HG02840 (cell line): ENCODE results near the gene RBM23.
"Not testable (repeated sequence)": the region's sequence is repeated elsewhere in the genome, so short reads cannot be mapped to it uniquely, and the experiment has no call there.

Experiments
- ATAC-seq: cut with Tn5 transposase; IDR thresholded peaks from one replicate; pipeline ENCODE4 v1.9.1; 2021; ENCODE audit warnings: mild to moderate bottlenecking, moderate library complexity, moderate number of reproducible peaks; ENCODE audit not compliant: unreplicated experiment, low FRiP score

The RBM23 gene

DNA sequence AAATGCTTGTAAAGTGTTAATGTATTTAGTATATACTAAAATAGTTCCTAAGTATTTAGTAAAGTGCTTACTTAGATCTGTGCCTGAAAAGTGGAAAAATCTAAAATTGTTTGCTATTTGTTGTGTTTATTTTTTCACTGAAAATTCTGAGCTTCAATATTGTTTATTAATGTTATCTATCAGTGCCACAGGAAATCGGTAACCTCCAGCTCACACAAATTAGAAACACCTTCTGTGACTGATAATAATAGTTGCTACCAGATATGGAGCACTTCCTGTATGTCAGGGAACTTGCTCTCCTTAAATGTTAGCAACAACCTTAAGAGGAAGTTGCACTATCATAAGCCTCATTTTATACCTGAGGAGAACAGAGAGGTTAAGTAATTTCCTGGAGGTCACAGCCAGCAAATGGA lies 48.1 kb downstream of the RBM23 start:
- peak; percentile 27 for ATAC-seq

GRCh38 chr14:22866874-22867273 lies 52.1 kb downstream of the RBM23 start:
- no peak for ATAC-seq

GRCh38 chr14:22865424-22866405 lies 53.2 kb downstream of the RBM23 start:
- no peak for ATAC-seq

GRCh38 chr14:22864979-22865378 lies 54.0 kb downstream of the RBM23 start:
- ATAC-seq, result no peak

DNA sequence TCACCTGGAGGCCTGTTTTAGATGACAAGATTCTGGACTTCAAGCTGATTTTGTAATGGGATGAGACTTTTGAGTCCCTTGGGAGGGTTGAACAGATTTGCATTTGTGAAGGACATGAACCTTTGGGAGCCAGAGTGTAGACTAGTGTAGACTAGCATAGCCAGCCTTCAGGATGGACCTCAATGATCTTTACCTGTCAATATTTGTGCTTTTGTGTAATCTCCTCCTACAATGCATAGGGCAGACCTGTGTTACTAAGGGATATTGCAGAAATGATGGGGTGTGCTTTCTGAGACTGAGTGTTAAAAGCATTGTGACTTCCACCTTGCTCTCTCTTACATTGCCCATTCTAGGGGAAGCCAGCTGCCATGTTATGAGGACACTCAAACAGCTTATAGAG lies 57.3 kb downstream of the RBM23 start:
- no peak for ATAC-seq

- ATAC-seq, result not testable (repeated sequence)
These were observed 58.6 kb downstream of the RBM23 start for GRCh38 chr14:22860377-22860776.

DNA sequence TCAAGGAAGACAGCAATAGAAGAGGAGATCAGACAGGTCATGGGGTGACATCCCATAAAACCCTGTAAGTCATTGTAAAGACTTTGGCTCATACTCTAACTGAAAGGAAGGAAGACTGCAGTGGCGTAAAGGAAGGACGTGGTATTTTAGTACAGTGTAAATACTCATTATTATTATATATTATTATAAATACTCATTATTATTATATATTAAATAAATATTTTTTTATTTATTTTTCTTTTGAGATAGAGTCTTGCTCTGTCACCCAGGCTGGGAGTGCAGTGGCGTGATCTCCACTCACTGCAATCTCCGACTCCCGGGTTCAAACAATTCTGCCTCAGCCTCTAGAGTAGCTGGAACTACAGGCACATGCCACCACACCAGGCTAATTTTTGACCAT lies 62.5 kb downstream of the RBM23 start:
- no peak for ATAC-seq

GRCh38 chr14:22854963-22855724 lies 63.8 kb downstream of the RBM23 start:
- no peak for ATAC-seq

GRCh38 chr14:22854296-22854695 lies 64.7 kb downstream of the RBM23 start:
- not testable (repeated sequence) for ATAC-seq

DNA sequence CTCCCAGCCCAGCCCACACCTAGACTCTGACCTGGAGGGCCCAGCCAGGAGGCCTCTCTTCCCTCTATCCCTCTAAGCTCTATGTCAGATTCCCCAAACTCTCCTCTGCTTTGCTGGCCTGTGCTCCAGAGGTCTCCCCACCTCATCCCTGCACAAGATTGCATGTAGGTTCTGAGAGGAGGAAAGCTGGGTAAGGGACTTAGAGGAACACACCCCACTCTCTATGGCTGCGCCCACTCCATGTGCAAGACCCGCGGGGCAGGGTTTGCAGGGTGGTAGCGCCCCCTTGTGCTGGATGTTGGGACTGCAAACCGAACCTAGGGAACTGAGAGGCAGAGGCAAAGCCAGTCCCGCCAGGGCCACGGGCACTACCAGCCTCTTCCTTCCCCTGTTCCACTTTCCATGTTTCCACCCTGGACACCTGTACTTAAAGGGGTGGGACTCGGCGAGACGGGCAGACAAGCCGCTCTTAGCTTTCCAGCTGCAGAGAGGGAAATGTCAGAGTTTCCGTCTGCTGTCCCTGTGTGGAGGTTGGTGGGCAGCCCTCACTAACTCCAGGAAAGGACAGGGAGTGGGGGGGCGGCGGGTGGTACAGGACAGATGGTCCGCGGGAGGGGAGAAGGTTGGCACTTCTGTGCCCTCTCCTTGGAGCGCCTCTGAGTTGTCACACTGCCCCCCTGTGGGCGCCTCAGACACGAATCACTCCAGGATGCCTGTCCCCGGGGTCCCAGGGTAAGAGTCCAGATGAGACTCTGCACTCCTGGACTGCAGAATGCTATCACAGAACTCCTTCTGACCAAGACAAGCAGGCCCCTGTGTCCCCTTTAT lies 65.8 kb downstream of the RBM23 start:
- ATAC-seq, result no peak

GRCh38 chr14:22852599-22852939 lies 66.4 kb downstream of the RBM23 start:
- no peak for ATAC-seq

GRCh38 chr14:22852178-22852577 lies 66.8 kb downstream of the RBM23 start:
- not testable (repeated sequence) for ATAC-seq

- ATAC-seq, result no peak
These were observed 67.8 kb downstream of the RBM23 start for GRCh38 chr14:22850944-22851764.

GRCh38 chr14:22849212-22849819 lies 69.6 kb downstream of the RBM23 start:
- no peak for ATAC-seq

DNA sequence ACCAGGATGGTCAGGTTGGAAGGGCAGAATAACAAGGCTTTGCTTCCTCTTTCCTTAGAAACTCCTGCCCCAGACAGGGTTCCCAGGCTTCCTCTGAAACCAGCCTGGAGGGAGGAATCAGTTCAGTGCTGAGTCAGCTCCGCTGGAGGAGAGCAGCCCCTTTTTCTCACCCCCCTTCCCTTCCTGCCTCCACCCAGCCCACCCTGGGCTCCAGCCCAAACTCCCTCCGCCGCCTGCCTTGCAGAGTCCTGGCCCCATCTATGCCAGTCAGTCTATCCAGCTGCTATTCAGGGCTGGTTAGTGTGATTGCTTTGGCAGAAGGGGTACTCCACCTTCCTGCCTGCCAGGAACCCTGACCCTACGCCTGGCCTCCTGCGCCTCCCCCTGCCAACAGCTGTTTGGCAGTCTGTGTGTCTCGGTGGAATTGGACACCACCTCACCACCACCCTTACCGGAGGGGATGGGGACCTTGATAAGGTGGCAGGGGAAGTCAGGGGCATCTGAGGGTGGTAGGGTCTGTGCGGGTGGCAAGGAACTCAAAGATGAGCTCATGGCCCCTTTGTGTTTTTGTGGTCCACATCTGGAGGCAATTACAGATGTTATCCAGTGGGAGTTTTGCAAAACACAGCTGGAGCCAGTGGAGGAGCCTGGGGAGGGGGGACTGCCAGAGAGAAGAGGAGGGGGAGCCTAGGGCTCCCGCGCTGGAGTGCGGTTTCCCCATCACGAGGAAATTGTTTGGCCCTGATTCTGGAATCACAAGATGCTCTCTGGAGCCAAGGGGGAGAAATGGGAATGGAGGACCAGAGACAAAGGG lies 70.4 kb downstream of the RBM23 start:
- ATAC-seq, result no peak

- no peak for ATAC-seq
These were observed 71.1 kb downstream of the RBM23 start for GRCh38 chr14:22847661-22848341.

- no peak for ATAC-seq
These were observed 72.1 kb downstream of the RBM23 start for GRCh38 chr14:22846811-22847307.
